Measurements from ENCODE around the gene FOXP2.

GRCh38 chr7:114402876-114403635 is 11.6 kb upstream of the FOXP2 start:
- no peak for TF ChIP-seq CTCF (conservative IDR thresholded peaks at IDR 0.05; ENCODE audit: low read depth, low read length)
- no peak for TF ChIP-seq EZH2 (IDR thresholded peaks at IDR 0.05; ENCODE audit: low read length, unreplicated experiment)
- no peak for TF ChIP-seq EZH2phosphoT487 (IDR thresholded peaks at IDR 0.05; ENCODE audit: borderline replicate concordance, low read length)
